Hepatocyte (in vitro differentiated cells): ENCODE results near the gene C6orf163. TPM values are rescaled to one million over a fixed set of nuclear protein-coding genes. Genes with fewer than 3 reads are reported as not detected.

Source experiments
- DNase-seq: peaks from one replicate; pipeline ENCODE4 v3.0.0-alpha.2; 2016; ENCODE audit warnings: low spot score
- H2AFZ ChIP-seq: fragments of 200-600 bp; sonication (generic); 2 replicates; pipeline ENCODE4 v1.6.0; 2016; ENCODE audit warnings: antibody characterized with exemption, mild to moderate bottlenecking
- H3K27ac ChIP-seq: fragments of 200-600 bp; sonication (generic); 2 replicates; pipeline ENCODE4 v1.5.1; 2016; ENCODE audit warnings: mild to moderate bottlenecking
- H3K27me3 ChIP-seq: fragments of 200-600 bp; sonication (generic); 2 replicates; pipeline ENCODE4 v1.6.1; 2016
- H3K36me3 ChIP-seq: fragments of 200-600 bp; sonication (generic); replicated peaks from 2 replicates; pipeline ENCODE4 v1.5.1; 2016; ENCODE audit warnings: low read depth; ENCODE audit not compliant: insufficient read depth
- H3K4me1 ChIP-seq: fragments of 200-600 bp; sonication (generic); 2 replicates; pipeline ENCODE4 v1.5.1; 2016; ENCODE audit warnings: mild to moderate bottlenecking, moderate library complexity; ENCODE audit not compliant: insufficient read depth
- H3K4me2 ChIP-seq: fragments of 200-600 bp; sonication (generic); 2 replicates; pipeline ENCODE4 v1.6.0; 2016
- H3K4me3 ChIP-seq: fragments of 200-600 bp; sonication (generic); 2 replicates; pipeline ENCODE4 v1.5.1; 2016; ENCODE audit warnings: mild to moderate bottlenecking
- H3K79me2 ChIP-seq: fragments of 200-600 bp; sonication (generic); 2 replicates; pipeline ENCODE4 v1.6.0; 2017; ENCODE audit warnings: mild to moderate bottlenecking
- H3K9me2 ChIP-seq: fragments of 200-600 bp; sonication (generic); replicated peaks from 2 replicates; pipeline ENCODE4 v1.6.0; 2017; ENCODE audit warnings: mild to moderate bottlenecking; ENCODE audit not compliant: insufficient read depth
- H3K9me3 ChIP-seq: fragments of 200-600 bp; sonication (generic); 2 replicates; pipeline ENCODE4 v1.5.1; 2016; ENCODE audit warnings: low read depth, mild to moderate bottlenecking
- H4K20me1 ChIP-seq: fragments of 200-600 bp; sonication (generic); 2 replicates; pipeline ENCODE4 v1.6.0; 2016; ENCODE audit warnings: mild to moderate bottlenecking; ENCODE audit not compliant: insufficient read depth, poor library complexity, severe bottlenecking
- CTCF ChIP-seq: fragments of 200-600 bp; sonication (generic); IDR thresholded peaks from 2 replicates; pipeline ENCODE4 v1.5.1; 2016; ENCODE audit warnings: antibody characterized with exemption, mild to moderate bottlenecking; ENCODE audit not compliant: poor library complexity
- EZH2 ChIP-seq: fragments of 200-600 bp; sonication (generic); IDR thresholded peaks from 2 replicates; pipeline ENCODE4 v1.6.1; 2016; ENCODE audit warnings: antibody characterized with exemption, mild to moderate bottlenecking, borderline replicate concordance
- EZH2phosphoT487 ChIP-seq: fragments of 200-600 bp; sonication (generic); IDR thresholded peaks from one replicate; pipeline ENCODE4 v1.6.1; 2018; ENCODE audit warnings: antibody characterized with exemption, mild to moderate bottlenecking, low read depth, moderate library complexity; ENCODE audit not compliant: unreplicated experiment, severe bottlenecking
- WGBS: methylation state at CpG from one replicate; pipeline ENCODE4 v1.1.6; 2016; ENCODE audit warnings: low lambda C conversion rate; ENCODE audit errors: missing lambda C conversion rate; 5-methylcytosine and 5-hydroxymethylcytosine counted together
- polyA plus RNA-seq: library from polyadenylated mRNA; unstranded; fragments of >200 nt; fragmentation: Nextera tagmentation; extraction: Ambion mirVana; gene quantifications from 2 replicates; pipeline ENCODE4 v1.2.1, GENCODE V29; 2016
- total RNA-seq: library from RNA; depleted of rRNA; stranded (reverse); fragments of >200 nt; gene quantifications from 2 replicates; pipeline ENCODE4 v1.2.3, GENCODE V29; 2014

Gene C6orf163
- total and polyA plus RNA-seq, 2 experiments from 2014 or later = 0.64 to 1.3 TPM

GRCh38 chr6:87357479-87358196 lies 13.0 kb downstream of the C6orf163 start:
- H3K79me2 ChIP-seq = no peaks in the 10 kb centered on the region
- no peak overlapping the region for H3K4me3 ChIP-seq
- H4K20me1 ChIP-seq = no peaks in the 10 kb centered on the region
- no peak overlapping the region for H3K27ac ChIP-seq
- TF ChIP-seq EZH2 (no peak), CTCF (no peak), EZH2phosphoT487 (no peak)
- H3K9me3 ChIP-seq = no peaks in the 10 kb centered on the region
- no peak overlapping the region for H2AFZ ChIP-seq
- DNase-seq = no peak
- H3K27me3 ChIP-seq = no peaks in the 10 kb centered on the region
- no peaks in the 10 kb centered on the region for H3K4me1 ChIP-seq
- H3K9me2 ChIP-seq = no peaks in the 10 kb centered on the region
- no peak overlapping the region for H3K4me2 ChIP-seq
- WGBS = 89% methylated on average over 3 of the region's 3 CpGs
- H3K36me3 ChIP-seq = no peaks in the 10 kb centered on the region

GRCh38 chr6:87364602-87365252 lies 20.1 kb downstream of the C6orf163 start:
- WGBS = 93% methylated on average over 5 of the region's 5 CpGs
- Histone ChIP-seq H4K20me1 (no peaks in the 10 kb centered on the region), H3K9me3 (no peaks in the 10 kb centered on the region), H3K36me3 (no peaks in the 10 kb centered on the region), H3K9me2 (no peaks in the 10 kb centered on the region), H3K4me3 (no peak overlapping the region), H3K27ac (no peak overlapping the region), H3K4me1 (no peaks in the 10 kb centered on the region), H3K27me3 (no peaks in the 10 kb centered on the region), H2AFZ (no peak overlapping the region), H3K79me2 (no peaks in the 10 kb centered on the region), H3K4me2 (no peak overlapping the region)
- DNase-seq = no peak
- TF ChIP-seq EZH2 (no peak), EZH2phosphoT487 (no peak), CTCF (no peak)

DNA sequence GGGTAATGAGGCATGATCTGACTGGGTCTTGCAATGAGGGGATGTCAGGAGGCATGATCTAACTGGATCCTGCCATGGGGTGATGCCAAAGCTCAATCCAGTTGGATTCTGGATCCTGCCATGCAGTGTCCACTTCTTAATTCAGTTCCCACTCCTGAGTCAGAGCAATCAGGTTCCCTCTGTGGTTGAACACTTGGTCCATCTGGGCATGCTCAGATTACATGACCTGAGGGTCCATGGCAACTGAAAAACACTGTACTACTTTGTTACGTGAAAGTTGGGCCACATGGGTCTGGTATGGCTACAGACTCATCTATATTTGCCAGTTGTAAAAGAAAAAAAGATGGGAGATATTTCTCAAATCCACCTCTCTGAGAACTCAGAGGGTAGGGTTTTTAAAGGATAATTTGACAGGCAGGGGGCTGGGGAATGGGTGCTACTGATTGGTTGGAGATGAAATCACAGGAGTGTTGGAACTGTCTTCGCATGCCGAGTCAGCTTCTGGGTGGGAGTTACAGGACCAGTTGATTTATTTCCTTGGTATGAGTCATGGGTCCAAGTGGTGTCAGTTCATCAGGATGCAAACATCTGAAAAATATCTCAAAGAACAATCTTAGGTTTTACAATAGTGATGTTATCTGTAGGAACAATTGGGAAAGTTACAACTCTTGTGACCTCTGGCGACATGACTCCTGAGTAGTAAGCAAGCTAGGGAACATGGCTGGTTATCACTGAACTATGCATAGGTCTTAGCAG lies 21.6 kb downstream of the C6orf163 start:
- Histone ChIP-seq H3K36me3 (no peaks in the 10 kb centered on the region), H3K27ac (no peak overlapping the region), H3K9me2 (no peaks in the 10 kb centered on the region), H3K4me3 (no peak overlapping the region), H3K4me1 (no peaks in the 10 kb centered on the region), H2AFZ (no peak overlapping the region), H4K20me1 (no peaks in the 10 kb centered on the region), H3K27me3 (no peaks in the 10 kb centered on the region), H3K4me2 (no peak overlapping the region), H3K79me2 (no peaks in the 10 kb centered on the region), H3K9me3 (no peaks in the 10 kb centered on the region)
- DNase-seq = no peak
- TF ChIP-seq CTCF (no peak), EZH2 (no peak), EZH2phosphoT487 (no peak)
- WGBS = 90% methylated on average over 4 of the region's 4 CpGs
